K562 (cell line): Measurements from ENCODE around the gene TCAP. TPM values are rescaled to one million over a fixed set of nuclear protein-coding genes. Genes with fewer than 3 reads are reported as not detected.

Source experiments
- CBFA2T2 ChIP-seq: fragments of 450-650 bp; conservative IDR thresholded peaks from 2 replicates; pipeline ENCODE4 v1.6.1; 2017; ENCODE audit warnings: mild to moderate bottlenecking
- CREB1 ChIP-seq, 2 experiments: sonication (generic) in 1 of 2; formaldehyde crosslinking in 1 of 2; IDR thresholded peaks; 2 replicates each; pipeline versions ENCODE4 v1.6.1 to v1.8.0; 2012 to 2022; ENCODE audit warnings: inconsistent platforms in 1 of 2, mild to moderate bottlenecking in 1 of 2, missing genetic modification reagents in 1 of 2, moderate library complexity in 1 of 2
- ELF1 ChIP-seq: fragments of 200-800 bp; sonication (Bioruptor generic); IDR thresholded peaks from 2 replicates; pipeline ENCODE4 v1.6.1; 2016; ENCODE audit warnings: missing genetic modification characterization, missing compliant biosample characterization
- GABPB1 ChIP-seq: sonication (generic); formaldehyde crosslinking; IDR thresholded peaks from 2 replicates; pipeline ENCODE4 v1.8.0; 2022; ENCODE audit warnings: mild to moderate bottlenecking, missing genetic modification reagents
- KLF16 ChIP-seq: IDR thresholded peaks from 2 replicates; pipeline ENCODE4 v1.6.1; 2016; ENCODE audit warnings: antibody characterized with exemption
- KLF6 ChIP-seq: fragments of 250-450 bp; sonication (Bioruptor Pico); IDR thresholded peaks from 2 replicates; pipeline ENCODE4 v1.4.0; 2020; ENCODE audit warnings: mild to moderate bottlenecking, moderate library complexity, borderline replicate concordance
- MNT ChIP-seq, 2 experiments: fragments of 450-650 bp; conservative IDR thresholded peaks; 2 replicates each; pipeline ENCODE4 v1.6.1; 2017; ENCODE audit warnings: mild to moderate bottlenecking in 2 of 2, moderate library complexity in 2 of 2
- NONO ChIP-seq, 2 experiments: fragments of 200-400 bp in 1 of 2; fragments of 450-650 bp in 1 of 2; formaldehyde crosslinking in 1 of 2; IDR thresholded peaks; 2 replicates each; pipeline ENCODE4 v1.6.1; 2017; ENCODE audit warnings: low read depth in 2 of 2, mild to moderate bottlenecking in 2 of 2, moderate library complexity in 2 of 2, low read length in 1 of 2
- RREB1 ChIP-seq: fragments of 250-450 bp; sonication (Bioruptor Pico); IDR thresholded peaks from 2 replicates; pipeline ENCODE4 v1.4.0; 2020
- SMAD4 ChIP-seq: fragments of 250-450 bp; sonication (Bioruptor Pico); conservative IDR thresholded peaks from 2 replicates; pipeline ENCODE4 v1.8.0; 2021; ENCODE audit warnings: inconsistent platforms, mild to moderate bottlenecking, moderate library complexity
- ZFP1 ChIP-seq: fragments of 450-650 bp; formaldehyde crosslinking; IDR thresholded peaks from 2 replicates; pipeline ENCODE4 v1.4.0; 2020; ENCODE audit warnings: mild to moderate bottlenecking, mixed read lengths
- ZNF592 ChIP-seq: fragments of 450-650 bp; IDR thresholded peaks from 2 replicates; pipeline ENCODE4 v1.6.1; 2017; ENCODE audit warnings: antibody characterized with exemption, mild to moderate bottlenecking
- polyA plus RNA-seq, 8 experiments: library from polyadenylated mRNA; depleted of rRNA in 4 of 8; stranded (reverse) in 5 of 8; unstranded in 3 of 8; fragments of >200 nt; fragmentation: Nextera tagmentation in 2 of 8; fragmentation: Illumina TruSeq in 1 of 8; extraction: Ambion mirVana in 2 of 8; extraction: Trizol in 1 of 8; gene quantifications; 2 replicates each; pipeline versions ENCODE4 v1.2.1 to v1.2.3, GENCODE V29; 2011 to 2014; ENCODE audit warnings: inconsistent platforms in 1 of 8, missing spikeins in 1 of 8
- total RNA-seq, 7 experiments: library from RNA; depleted of rRNA in 6 of 7; stranded (reverse); fragments of >200 nt in 6 of 7; fragmentation: Illumina TruSeq in 2 of 7; extraction: Trizol in 2 of 7; gene quantifications; 2 replicates each; pipeline versions ENCODE4 v1.2.1 to v1.2.3, GENCODE V29; 2011 to 2021; ENCODE audit warnings: low replicate concordance in 1 of 7

Gene TCAP
- total and polyA plus RNA-seq, 9 of the 15 experiments (the other 6 are each of a cell fraction or from before 2014, with no cell fraction given) = 0.33 to 1.4 (median 0.82) TPM; not detected in 2

- no peak; the same call in 1 of the 2 replicates for TF ChIP-seq ZNF592
- 0 out of 2 replicates have a peak, but pooled peaks have one; percentile 1 for TF ChIP-seq KLF16
- TF ChIP-seq NONO (IDR thresholded peaks at IDR 0.05; ENCODE audit: low read depth in 2 of 2, low read length in 1 of 2) = 0 out of 4 replicates have a peak, but pooled peaks of 1 of the 2 experiments have one; percentile 18
- TF ChIP-seq SMAD4 (CRISPR knock-in tag) = peak; percentile 59
- TF ChIP-seq RREB1 (CRISPR knock-in tag) = 0 out of 2 replicates have a peak, but pooled peaks have one; percentile 65
- peak; percentile 36 to 81; a peak in 2 of 4 replicates for TF ChIP-seq MNT (conservative IDR thresholded peaks at IDR 0.05)
- no peak for TF ChIP-seq CBFA2T2
- TF ChIP-seq ELF1 (tag) = peak; percentile 52; the same call in 1 of the 2 replicates
- TF ChIP-seq KLF6 (CRISPR knock-in tag) = no peak
- no peak for TF ChIP-seq ZFP1 (CRISPR knock-in tag)
- TF ChIP-seq CREB1 (IDR thresholded peaks at IDR 0.05) = peak; percentile 53; the same call in 1 of the 2 replicates
- no peak for TF ChIP-seq CREB1 (CRISPR knock-in tag; IDR thresholded peaks at IDR 0.05)
- TF ChIP-seq GABPB1 (CRISPR knock-in tag) = peak; percentile 95
Measured at GRCh38 chr17:39636927-39637736, 28.0 kb upstream of the TCAP start, which contains the start of gene STARD3 (continued).
